HepG2 (cell line): ENCODE results near the gene MMS19. TPM values are rescaled to one million over a fixed set of nuclear protein-coding genes. Genes with fewer than 3 reads are reported as not detected.

ENCODE experiments used
- DMAP1 ChIP-seq: IDR thresholded peaks from 2 replicates; pipeline ENCODE4 v1.6.1; 2016
- ESRRA ChIP-seq: sonication (generic); formaldehyde crosslinking; IDR thresholded peaks from 2 replicates; pipeline ENCODE4 v1.5.1; 2020; ENCODE audit warnings: mild to moderate bottlenecking, low read depth, missing genetic modification reagents
- GMEB2 ChIP-seq: IDR thresholded peaks from 2 replicates; pipeline ENCODE4 v1.6.1; 2016; ENCODE audit warnings: missing biosample characterization, missing genetic modification reagents, low read depth
- KIAA2018 ChIP-seq: sonication (generic); formaldehyde crosslinking; IDR thresholded peaks from 2 replicates; pipeline ENCODE4 v1.5.0; 2020; ENCODE audit warnings: mild to moderate bottlenecking, missing genetic modification reagents, borderline replicate concordance
- LCORL ChIP-seq, 2 experiments: fragments of 450-650 bp in 1 of 2; sonication (generic) in 1 of 2; formaldehyde crosslinking in 1 of 2; IDR thresholded peaks; 2 replicates each; pipeline versions ENCODE4 v1.5.0 to v1.6.1; 2017 to 2020; ENCODE audit warnings: antibody characterized with exemption in 1 of 2, missing genetic modification reagents in 1 of 2
- MBNL3 ChIP-seq: fragments of 250-450 bp; sonication (Bioruptor Pico); conservative IDR thresholded peaks from 2 replicates; pipeline ENCODE4 v1.8.0; 2022; ENCODE audit warnings: mild to moderate bottlenecking, inconsistent platforms
- NKX3-1 ChIP-seq: sonication (generic); formaldehyde crosslinking; IDR thresholded peaks from 2 replicates; pipeline ENCODE4 v1.5.0; 2020; ENCODE audit warnings: missing genetic modification reagents
- NR2F6 ChIP-seq, 2 experiments: IDR thresholded peaks; 2 replicates each; pipeline ENCODE4 v1.6.1; 2016; ENCODE audit warnings: antibody characterized with exemption in 1 of 2, mild to moderate bottlenecking in 1 of 2
- REPIN1 ChIP-seq: sonication (generic); formaldehyde crosslinking; IDR thresholded peaks from 2 replicates; pipeline ENCODE4 v1.8.0; 2022; ENCODE audit warnings: missing genetic modification reagents, low read depth, mild to moderate bottlenecking, borderline replicate concordance
- RFX5 ChIP-seq: IDR thresholded peaks from 2 replicates; pipeline ENCODE4 v1.6.1; 2011; ENCODE audit warnings: low read depth, low read length, improper control_type of control experiment
- SAFB2 ChIP-seq: sonication (generic); formaldehyde crosslinking; IDR thresholded peaks from 2 replicates; pipeline ENCODE4 v1.5.1; 2020; ENCODE audit warnings: missing genetic modification reagents, low read depth, mild to moderate bottlenecking, borderline replicate concordance
- TEAD3 ChIP-seq: optimal IDR thresholded peaks from 2 replicates; pipeline ENCODE3; 2016; ENCODE audit warnings: borderline replicate concordance
- ZBTB3 ChIP-seq: sonication (generic); formaldehyde crosslinking; IDR thresholded peaks from 2 replicates; pipeline ENCODE4 v1.4.0; 2020; ENCODE audit warnings: low read depth, mild to moderate bottlenecking, moderate library complexity, missing genetic modification reagents, borderline replicate concordance
- ZBTB4 ChIP-seq: sonication (generic); formaldehyde crosslinking; IDR thresholded peaks from 2 replicates; pipeline ENCODE4 v1.4.0; 2020; ENCODE audit warnings: missing genetic modification reagents, mild to moderate bottlenecking, borderline replicate concordance
- ZNF350 ChIP-seq: sonication (generic); formaldehyde crosslinking; IDR thresholded peaks from 2 replicates; pipeline ENCODE4 v1.4.0; 2020; ENCODE audit warnings: mild to moderate bottlenecking, low read depth, missing genetic modification reagents, borderline replicate concordance
- ZNF557 ChIP-seq: sonication (generic); formaldehyde crosslinking; IDR thresholded peaks from 2 replicates; pipeline ENCODE4 v1.4.0; 2020; ENCODE audit warnings: missing genetic modification reagents
- polyA plus RNA-seq, 8 experiments: library from polyadenylated mRNA; depleted of rRNA in 3 of 8; stranded (reverse) in 7 of 8; unstranded in 1 of 8; fragments of >200 nt; fragmentation: Illumina TruSeq in 4 of 8; extraction: Trizol in 4 of 8; gene quantifications; 2 replicates each; pipeline versions ENCODE4 v1.2.1 to v1.2.3, GENCODE V29; 2011 to 2016; ENCODE audit warnings: low read depth in 4 of 8, missing spikeins in 1 of 8, mixed read lengths in 1 of 8; ENCODE audit not compliant: insufficient read depth in 1 of 8
- total RNA-seq, 5 experiments: library from RNA; depleted of rRNA; stranded (reverse); fragments of >200 nt; fragmentation: Illumina TruSeq; extraction: Trizol; gene quantifications; 2 replicates each; pipeline ENCODE4 v1.2.3, GENCODE V29; 2016; ENCODE audit warnings: low read depth in 1 of 5

The MMS19 gene
- total and polyA plus RNA-seq, 2 of the 13 experiments (the other 11 are each of a cell fraction or from before 2014, with no cell fraction given): 76.4 to 107 TPM

- TF ChIP-seq KIAA2018 (CRISPR knock-in tag) (no peak), NKX3-1 (CRISPR knock-in tag) (no peak), ZBTB3 (CRISPR knock-in tag) (no peak), MBNL3 (CRISPR knock-in tag) (no peak), NR2F6 (IDR thresholded peaks at IDR 0.05) (no peak), NR2F6 (CRISPR knock-in tag; IDR thresholded peaks at IDR 0.05) (no peak), DMAP1 (CRISPR knock-in tag) (peak; percentile 71), TEAD3 (no peak), LCORL (IDR thresholded peaks at IDR 0.05) (no peak), LCORL (CRISPR knock-in tag; IDR thresholded peaks at IDR 0.05) (peak; percentile 60), REPIN1 (CRISPR knock-in tag) (no peak), ESRRA (CRISPR knock-in tag) (peak; percentile 31; the same call in 1 of the 2 replicates), RFX5 (no peak), SAFB2 (CRISPR knock-in tag) (no peak), GMEB2 (no peak), ZNF557 (CRISPR knock-in tag) (no peak), ZBTB4 (CRISPR knock-in tag) (no peak), ZNF350 (no peak)
Observed at GRCh38 chr10:97497572-97498075, 598 bp downstream of the MMS19 start (continued).
